ENCODE measurements around the gene LRFN2.

The LRFN2 gene

GRCh38 chr6:40455686-40456389 is 131.3 kb downstream of the LRFN2 start:
- in situ Hi-C loops (cut with MboI; ENCODE audit: low sequenced_read_pairs, unreplicated experiment) = no loop called here
- no peak for DNase-seq (ENCODE audit: low spot score)
- TF ChIP-seq CTCF (IDR thresholded peaks at IDR 0.05; ENCODE audit: borderline replicate concordance, control extremely low read depth, extremely low read depth, insufficient read depth, missing control alignments) = no peak

- in situ Hi-C loops (cut with MboI; ENCODE audit: low sequenced_read_pairs, unreplicated experiment) = no loop called here
- DNase-seq (ENCODE audit: low spot score) = no peak
- no peak for TF ChIP-seq CTCF (IDR thresholded peaks at IDR 0.05; ENCODE audit: borderline replicate concordance, control extremely low read depth, extremely low read depth, insufficient read depth, missing control alignments)
Observed at GRCh38 chr6:40450483-40450882, 136.7 kb downstream of the LRFN2 start.

- no peak for TF ChIP-seq CTCF (IDR thresholded peaks at IDR 0.05; ENCODE audit: borderline replicate concordance, control extremely low read depth, extremely low read depth, insufficient read depth, missing control alignments)
- no peak for DNase-seq (ENCODE audit: low spot score)
- in situ Hi-C loops (cut with MboI; ENCODE audit: low sequenced_read_pairs, unreplicated experiment) = no loop called here
Observed at GRCh38 chr6:40444811-40445210, 142.4 kb downstream of the LRFN2 start.

GRCh38 chr6:40444312-40444711 is 142.9 kb downstream of the LRFN2 start:
- no peak for TF ChIP-seq CTCF (IDR thresholded peaks at IDR 0.05; ENCODE audit: borderline replicate concordance, control extremely low read depth, extremely low read depth, insufficient read depth, missing control alignments)
- in situ Hi-C loops (cut with MboI; ENCODE audit: low sequenced_read_pairs, unreplicated experiment) = no loop called here
- DNase-seq (ENCODE audit: low spot score) = no peak

- DNase-seq (ENCODE audit: low spot score) = no peak
- in situ Hi-C loops (cut with MboI; ENCODE audit: low sequenced_read_pairs, unreplicated experiment) = no loop called here
- TF ChIP-seq CTCF (IDR thresholded peaks at IDR 0.05; ENCODE audit: borderline replicate concordance, control extremely low read depth, extremely low read depth, insufficient read depth, missing control alignments) = no peak
Observed at GRCh38 chr6:40443842-40444241, 143.3 kb downstream of the LRFN2 start.

GRCh38 chr6:40442591-40442990 is 144.6 kb downstream of the LRFN2 start:
- in situ Hi-C loops (cut with MboI; ENCODE audit: low sequenced_read_pairs, unreplicated experiment) = no loop called here
- DNase-seq (ENCODE audit: low spot score) = no peak
- no peak for TF ChIP-seq CTCF (IDR thresholded peaks at IDR 0.05; ENCODE audit: borderline replicate concordance, control extremely low read depth, extremely low read depth, insufficient read depth, missing control alignments)
